Measurements from ENCODE around the gene MRPL50.

The MRPL50 gene

GRCh38 chr9:101342595-101342994 is 55.8 kb downstream of the MRPL50 start:
- in situ Hi-C loops (cut with MboI; ENCODE audit: low sequenced_read_pairs) = no loop called here

- in situ Hi-C loops (cut with MboI; ENCODE audit: low sequenced_read_pairs) = no loop called here
These were observed 56.5 kb downstream of the MRPL50 start for GRCh38 chr9:101341958-101342357.

All from HL-60/S4 treated with retinoic acid at 250 ng/mL for 4 days and 3 days (cell line).